Nephron (organoid): ENCODE measurements around the gene EFNA3.

Experiments
- H3K27ac Mint-ChIP-seq, 3 experiments: 2 replicates each; pipeline ENCODE4 v1.8.0; 2020; ENCODE audit warnings: mixed read lengths in 3 of 3, mild to moderate bottlenecking in 2 of 3, moderate library complexity in 1 of 3
- H3K27me3 Mint-ChIP-seq: 2 replicates; pipeline ENCODE4 v1.8.0; 2021; ENCODE audit warnings: low read depth, mild to moderate bottlenecking, moderate library complexity, mixed read lengths
- H3K36me3 Mint-ChIP-seq: 2 replicates; pipeline ENCODE4 v1.8.0; 2020; ENCODE audit warnings: low read depth, mixed read lengths
- H3K4me1 Mint-ChIP-seq: 2 replicates; pipeline ENCODE4 v1.8.0; 2020; ENCODE audit warnings: mixed read lengths
- H3K4me3 Mint-ChIP-seq, 3 experiments: 2 replicates each; pipeline ENCODE4 v1.8.0; 2020; ENCODE audit warnings: mild to moderate bottlenecking in 3 of 3, mixed read lengths in 3 of 3, moderate library complexity in 2 of 3
- H3K9me3 Mint-ChIP-seq: 2 replicates; pipeline ENCODE4 v1.8.0; 2020; ENCODE audit warnings: mixed read lengths
- CTCF ChIP-seq, 3 experiments: fragments of 200-600 bp; sonication (generic); IDR thresholded peaks; one replicate each; pipeline ENCODE4 v1.5.0; 2021; ENCODE audit warnings: antibody characterized with exemption in 3 of 3; ENCODE audit not compliant: unreplicated experiment in 3 of 3

Gene EFNA3

GRCh38 chr1:155122308-155122707 lies 43.7 kb downstream of the EFNA3 start:
- H3K27ac Mint-ChIP-seq, result no peak overlapping the region
- H3K4me3 Mint-ChIP-seq, result no peak overlapping the region
- H3K9me3 Mint-ChIP-seq, result no peaks in the 10 kb centered on the region
- peaks cover 20% of the 10 kb centered on the region for H3K4me1 Mint-ChIP-seq
- TF ChIP-seq CTCF (IDR thresholded peaks at IDR 0.05; ENCODE audit: unreplicated experiment in 3 of 3), result no peak
- H3K27me3 Mint-ChIP-seq, result peaks cover 67% of the 10 kb centered on the region
- H3K36me3 Mint-ChIP-seq, result no peaks in the 10 kb centered on the region

GRCh38 chr1:155123801-155124200 lies 45.2 kb downstream of the EFNA3 start:
- H3K27me3 Mint-ChIP-seq, result peaks cover 69% of the 10 kb centered on the region
- H3K9me3 Mint-ChIP-seq, result no peaks in the 10 kb centered on the region
- H3K36me3 Mint-ChIP-seq, result no peaks in the 10 kb centered on the region
- H3K27ac Mint-ChIP-seq, result peak overlapping the region in 1 of 3 experiments; percentile 39
- H3K4me1 Mint-ChIP-seq, result peaks cover 32% of the 10 kb centered on the region
- TF ChIP-seq CTCF (IDR thresholded peaks at IDR 0.05; ENCODE audit: unreplicated experiment in 3 of 3), result no peak
- no peak overlapping the region for H3K4me3 Mint-ChIP-seq

- H3K27ac Mint-ChIP-seq, result peak overlapping the region in 2 of 3 experiments; percentile 35 to 74
- TF ChIP-seq CTCF (IDR thresholded peaks at IDR 0.05; ENCODE audit: unreplicated experiment in 3 of 3), result no peak
- no peaks in the 10 kb centered on the region for H3K36me3 Mint-ChIP-seq
These were observed 46.1 kb downstream of the EFNA3 start for GRCh38 chr1:155124503-155125463.

GRCh38 chr1:155125511-155125945 lies 46.9 kb downstream of the EFNA3 start:
- peaks cover 47% of the 10 kb centered on the region for H3K4me1 Mint-ChIP-seq
- H3K27me3 Mint-ChIP-seq, result peaks cover 66% of the 10 kb centered on the region
- TF ChIP-seq CTCF (IDR thresholded peaks at IDR 0.05; ENCODE audit: unreplicated experiment in 3 of 3), result no peak
- peaks cover 2% of the 10 kb centered on the region for H3K36me3 Mint-ChIP-seq
- peak overlapping the region in 2 of 3 experiments; percentile 67 to 74 for H3K27ac Mint-ChIP-seq
- no peaks in the 10 kb centered on the region for H3K9me3 Mint-ChIP-seq
- peak overlapping the region; percentile 74 to 83 (median 80) for H3K4me3 Mint-ChIP-seq

More at GRCh38 chr1:155124503-155125463, 46.1 kb downstream of the EFNA3 start:
- Mint-ChIP-seq H3K4me3 (peak overlapping the region; percentile 59 to 80 (median 74)), H3K27me3 (peaks cover 63% of the 10 kb centered on the region), H3K9me3 (no peaks in the 10 kb centered on the region), H3K4me1 (peaks cover 41% of the 10 kb centered on the region)

- peaks cover 8% of the 10 kb centered on the region for H3K36me3 Mint-ChIP-seq
- H3K27me3 Mint-ChIP-seq, result peaks cover 66% of the 10 kb centered on the region
- TF ChIP-seq CTCF (IDR thresholded peaks at IDR 0.05; ENCODE audit: unreplicated experiment in 3 of 3), result no peak
- H3K27ac Mint-ChIP-seq, result peak overlapping the region in 2 of 3 experiments; percentile 67 to 90
- peak overlapping the region; percentile 84 to 93 (median 86) for H3K4me3 Mint-ChIP-seq
- H3K9me3 Mint-ChIP-seq, result no peaks in the 10 kb centered on the region
- peaks cover 52% of the 10 kb centered on the region for H3K4me1 Mint-ChIP-seq
These were observed 47.4 kb downstream of the EFNA3 start for GRCh38 chr1:155125946-155126555.
